Breast epithelium (tissue), 4 donors: ENCODE measurements around the gene SH2D6. TPM values are rescaled to one million over a fixed set of nuclear protein-coding genes. Genes with fewer than 3 reads are reported as not detected.

Source experiments
- DNase-seq, 2 donors: peaks; one replicate each; pipeline ENCODE4 v3.0.0-alpha.2; 2019; ENCODE audit warnings: low spot score in 2 of 2
- H3K27ac ChIP-seq, 2 donors: fragments of 200-600 bp; sonication (generic) in 1 of 2; one replicate each; pipeline ENCODE4 v1.5.1; 2016 to 2019; ENCODE audit warnings: mild to moderate bottlenecking in 1 of 2
- H3K27me3 ChIP-seq, 2 donors: fragments of 200-600 bp; sonication (generic) in 1 of 2; one replicate each; pipeline versions ENCODE4 v1.5.1 to v1.6.0; 2017 to 2019; ENCODE audit warnings: control low read depth in 1 of 2, mild to moderate bottlenecking in 1 of 2
- H3K36me3 ChIP-seq: fragments of 200-600 bp; one replicate; pipeline ENCODE4 v1.5.1; 2019
- H3K4me1 ChIP-seq, 2 donors: fragments of 200-600 bp; sonication (generic); one replicate each; pipeline ENCODE4 v1.5.1; 2016 to 2019; ENCODE audit warnings: control low read depth in 1 of 2
- H3K4me3 ChIP-seq, 3 donors: fragments of 200-600 bp; sonication (generic); 1 replicate in 2 of 3; 2 replicates in 1 of 3; pipeline ENCODE4 v1.5.1; 2016 to 2019; ENCODE audit warnings: mild to moderate bottlenecking in 3 of 3, moderate library complexity in 2 of 3
- H3K9me3 ChIP-seq, 2 donors: fragments of 200-600 bp; sonication (generic) in 1 of 2; one replicate each; pipeline ENCODE4 v1.5.1; 2016 to 2019; ENCODE audit warnings: control low read depth in 1 of 2
- CTCF ChIP-seq, 3 donors: fragments of 450-650 bp; IDR thresholded peaks; one replicate each; pipeline ENCODE4 v1.5.1; 2016 to 2017; ENCODE audit warnings: antibody characterized with exemption in 3 of 3, mild to moderate bottlenecking in 3 of 3, moderate library complexity in 3 of 3
- POLR2A ChIP-seq: fragments of 450-650 bp; IDR thresholded peaks from one replicate; pipeline ENCODE4 v1.6.1; 2016; ENCODE audit warnings: antibody characterized with exemption, mild to moderate bottlenecking, moderate library complexity
- POLR2AphosphoS5 ChIP-seq, 3 donors: sonication (generic); formaldehyde crosslinking; IDR thresholded peaks; one replicate each; pipeline ENCODE4 v1.6.1; 2017; ENCODE audit warnings: antibody characterized with exemption in 3 of 3
- intact Hi-C: fragments of 100-400 bp; cut with DNase I; formaldehyde crosslinking; loops from one replicate; pipeline ENCODE4 v1.15.1; 2023; ENCODE audit warnings: low total_unique reads
- total RNA-seq, 3 donors: library from RNA; depleted of rRNA; stranded (reverse); fragments of >200 nt; gene quantifications; one replicate each; pipeline ENCODE4 v1.1.0, GENCODE V29; 2016

The SH2D6 gene
- total RNA-seq, 3 donors from 2014 or later: not detected

- DNase-seq: no peak
- H3K36me3 ChIP-seq: no peaks in the 10 kb centered on the region
- H3K4me3 ChIP-seq: no peak overlapping the region
- no peaks in the 10 kb centered on the region for H3K4me1 ChIP-seq
- H3K27ac ChIP-seq: no peak overlapping the region
- H3K9me3 ChIP-seq: no peaks in the 10 kb centered on the region
- intact Hi-C loops: no loop called here
- TF ChIP-seq POLR2AphosphoS5 (IDR thresholded peaks at IDR 0.05) (no peak), CTCF (IDR thresholded peaks at IDR 0.05) (no peak), POLR2A (no peak)
- no peaks in the 10 kb centered on the region for H3K27me3 ChIP-seq
Measured at GRCh38 chr2:85447222-85447585, 28.7 kb downstream of the SH2D6 start.

GRCh38 chr2:85448461-85449213, 30.1 kb downstream of the SH2D6 start:
- no peaks in the 10 kb centered on the region for H3K9me3 ChIP-seq
- no peaks in the 10 kb centered on the region for H3K36me3 ChIP-seq
- TF ChIP-seq POLR2AphosphoS5 (IDR thresholded peaks at IDR 0.05) (no peak), CTCF (IDR thresholded peaks at IDR 0.05) (no peak), POLR2A (no peak)
- no peak overlapping the region for H3K27ac ChIP-seq
- no peaks in the 10 kb centered on the region for H3K27me3 ChIP-seq
- no peak overlapping the region for H3K4me3 ChIP-seq
- no peak for DNase-seq
- H3K4me1 ChIP-seq: no peaks in the 10 kb centered on the region
- intact Hi-C loops: no loop called here

- H3K9me3 ChIP-seq: no peaks in the 10 kb centered on the region
- no peak overlapping the region for H3K4me3 ChIP-seq
- H3K27ac ChIP-seq: no peak overlapping the region
- no peaks in the 10 kb centered on the region for H3K36me3 ChIP-seq
- no peaks in the 10 kb centered on the region for H3K4me1 ChIP-seq
- H3K27me3 ChIP-seq: no peaks in the 10 kb centered on the region
- TF ChIP-seq POLR2A (no peak), CTCF (IDR thresholded peaks at IDR 0.05) (no peak), POLR2AphosphoS5 (IDR thresholded peaks at IDR 0.05) (no peak)
- no peak for DNase-seq
- intact Hi-C loops: no loop called here
Measured at GRCh38 chr2:85449214-85449588, 30.7 kb downstream of the SH2D6 start.

GRCh38 chr2:85452237-85452636, 33.7 kb downstream of the SH2D6 start:
- Histone ChIP-seq H3K36me3 (no peaks in the 10 kb centered on the region), H3K4me3 (no peak overlapping the region), H3K27ac (no peak overlapping the region), H3K9me3 (no peaks in the 10 kb centered on the region), H3K4me1 (no peaks in the 10 kb centered on the region), H3K27me3 (no peaks in the 10 kb centered on the region)
- DNase-seq: no peak
- TF ChIP-seq POLR2AphosphoS5 (IDR thresholded peaks at IDR 0.05) (no peak), POLR2A (no peak), CTCF (IDR thresholded peaks at IDR 0.05) (no peak)
- intact Hi-C loops: no loop called here

GRCh38 chr2:85453571-85453970, 35.1 kb downstream of the SH2D6 start:
- DNase-seq: no peak
- Histone ChIP-seq H3K36me3 (no peaks in the 10 kb centered on the region), H3K9me3 (no peaks in the 10 kb centered on the region), H3K4me1 (no peaks in the 10 kb centered on the region), H3K4me3 (no peak overlapping the region), H3K27ac (no peak overlapping the region), H3K27me3 (no peaks in the 10 kb centered on the region)
- intact Hi-C loops: no loop called here
- TF ChIP-seq CTCF (IDR thresholded peaks at IDR 0.05) (no peak), POLR2A (no peak), POLR2AphosphoS5 (IDR thresholded peaks at IDR 0.05) (no peak)
